Activated naive CD4-positive, alpha-beta T cell (primary cell): ENCODE measurements around the gene NLGN3.

Source experiments
- DNase-seq, 4 experiments: peaks; one replicate each; lab custom pipeline; 2025; lab: John Stamatoyannopoulos, UW

Gene NLGN3

DNA sequence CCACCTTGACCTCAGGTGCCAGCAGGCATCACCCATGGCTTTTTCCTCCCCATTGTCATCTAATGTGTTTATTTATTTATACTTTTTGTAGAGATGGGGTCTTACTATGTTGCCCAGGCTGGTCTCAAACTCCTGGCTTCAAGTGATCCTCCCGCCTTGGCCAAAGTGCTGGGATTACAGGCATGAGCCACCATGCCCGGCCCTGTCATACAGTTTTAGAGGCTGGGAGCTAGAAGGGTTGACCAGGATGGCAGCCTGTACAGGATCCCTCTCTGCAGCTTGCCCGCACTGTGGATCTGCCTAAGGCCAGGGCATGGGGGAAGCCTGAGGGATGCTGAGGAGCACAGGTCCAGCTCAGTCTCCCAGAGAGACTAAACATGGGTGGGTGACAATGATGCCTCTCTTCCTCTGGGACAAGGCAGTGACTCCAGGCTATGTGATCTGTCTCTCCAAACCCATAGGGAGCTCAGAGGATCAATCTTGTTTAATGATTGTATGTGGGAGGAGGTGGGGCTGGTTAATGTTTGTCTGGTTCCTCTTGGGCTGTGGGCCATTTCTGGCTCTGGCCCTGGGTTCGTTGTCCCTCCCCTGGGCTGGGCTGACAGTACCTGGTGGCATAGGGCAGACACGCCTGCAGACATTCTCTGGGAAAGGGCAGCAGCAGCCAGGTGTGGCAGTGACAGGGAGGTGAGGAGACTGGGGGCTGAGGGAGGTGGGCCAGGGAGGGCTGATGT is 70.1 kb downstream of the NLGN3 start:
- DNase-seq, result no peak

DNA sequence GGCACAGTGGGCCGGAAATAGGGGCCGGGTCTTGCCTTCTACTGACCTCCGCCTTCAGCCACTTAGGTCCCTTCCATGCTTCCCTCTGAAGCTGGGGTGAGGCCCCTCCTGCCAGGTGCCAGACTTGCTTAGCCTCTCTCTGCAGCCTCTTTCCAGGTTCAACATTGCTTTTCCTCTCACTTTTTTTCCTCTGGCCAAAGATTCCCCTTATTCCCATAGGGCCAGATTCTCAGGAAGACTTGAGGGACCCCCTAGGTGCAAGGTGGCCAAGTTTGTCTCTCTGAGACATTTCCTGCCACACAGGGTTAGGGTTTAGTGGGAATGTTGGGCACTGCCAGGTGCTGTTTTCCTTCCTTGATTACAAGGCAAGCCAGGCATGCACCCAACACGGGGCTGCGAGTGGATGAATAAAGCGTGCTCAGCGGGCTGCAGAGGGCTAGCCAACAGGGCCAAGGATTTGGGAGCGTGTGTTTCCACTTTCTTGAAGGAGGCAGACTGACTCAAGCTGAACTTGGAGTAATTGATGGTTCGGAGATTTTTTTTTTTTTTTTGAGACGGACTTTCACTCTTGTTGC is 70.8 kb downstream of the NLGN3 start:
- no peak for DNase-seq

DNA sequence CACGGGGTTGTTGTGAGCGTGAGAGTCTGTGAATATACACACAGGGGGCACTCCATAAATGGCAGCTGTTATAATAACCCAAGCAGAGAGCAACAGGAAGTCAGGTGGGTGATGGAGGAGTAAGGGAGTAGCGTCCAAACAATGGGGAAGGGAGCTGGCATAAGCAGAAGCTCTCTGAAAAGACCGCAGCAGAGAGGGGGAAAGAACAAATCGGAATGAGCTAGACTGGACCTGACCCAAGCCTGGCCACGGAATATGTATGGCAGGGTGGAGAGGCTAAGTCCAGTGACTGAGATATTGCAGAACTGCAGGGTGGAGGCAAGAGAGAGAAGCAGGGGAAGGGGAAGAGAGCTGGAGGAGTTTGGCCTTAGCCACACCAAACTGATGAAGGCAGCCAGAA is 71.8 kb downstream of the NLGN3 start:
- DNase-seq, result no peak

DNA sequence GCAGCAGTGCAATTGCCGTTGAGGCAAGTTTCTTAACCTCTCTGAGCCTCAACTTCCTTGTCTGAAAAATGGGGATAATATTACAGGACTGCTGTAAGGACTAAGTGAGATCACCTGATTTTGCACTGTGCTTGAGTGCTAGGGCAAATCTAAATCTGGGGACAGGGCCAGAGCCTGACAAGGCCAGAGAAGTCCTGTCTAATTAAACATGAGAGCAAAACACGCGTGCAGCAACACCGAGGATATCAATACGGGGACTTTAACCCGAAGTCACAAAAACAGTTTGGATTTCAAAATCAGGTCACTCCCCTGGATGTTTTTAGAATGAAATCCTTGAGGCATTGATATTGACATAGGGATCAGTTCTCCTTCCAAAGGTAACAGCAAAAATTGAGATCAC is 72.7 kb downstream of the NLGN3 start:
- no peak for DNase-seq
